Liver (tissue), 9 donors: ENCODE results near the gene MKKS. TPM values are rescaled to one million over a fixed set of nuclear protein-coding genes. Genes with fewer than 3 reads are reported as not detected.

Source experiments
- DNase-seq: peaks from one replicate; pipeline ENCODE4 v3.0.0-alpha.2; 2017; ENCODE audit warnings: low spot score
- H3K27ac ChIP-seq, 2 donors: one replicate each; pipeline ENCODE4 v1.7.0; 2013; ENCODE audit warnings: inconsistent platforms in 2 of 2, low read length in 2 of 2, control low read depth in 1 of 2, low read depth in 1 of 2, mild to moderate bottlenecking in 1 of 2
- H3K27me3 ChIP-seq, 4 donors: one replicate each; pipeline versions ENCODE4 v1.6.1 to v1.7.0; 2013; ENCODE audit warnings: low read length in 3 of 4, inconsistent platforms in 1 of 4, mild to moderate bottlenecking in 1 of 4, moderate library complexity in 1 of 4; ENCODE audit not compliant: control insufficient read depth in 4 of 4, insufficient read depth in 4 of 4
- H3K36me3 ChIP-seq, 4 donors: one replicate each; pipeline versions ENCODE4 v1.6.1 to v1.7.0; 2013; ENCODE audit warnings: low read length in 3 of 4, mild to moderate bottlenecking in 3 of 4, low read depth in 1 of 4, moderate library complexity in 1 of 4; ENCODE audit not compliant: control insufficient read depth in 4 of 4, insufficient read depth in 3 of 4
- H3K4me1 ChIP-seq, 4 donors: one replicate each; pipeline versions ENCODE4 v1.6.1 to v1.7.0; 2013; ENCODE audit warnings: low read length in 3 of 4, mild to moderate bottlenecking in 3 of 4, moderate library complexity in 1 of 4; ENCODE audit not compliant: control insufficient read depth in 4 of 4, insufficient read depth in 4 of 4
- H3K4me3 ChIP-seq, 3 donors: one replicate each; pipeline versions ENCODE4 v1.6.1 to v1.7.0; 2013; ENCODE audit warnings: low read length in 3 of 3, control low read depth in 1 of 3, low read depth in 1 of 3, mild to moderate bottlenecking in 1 of 3
- H3K9ac ChIP-seq, 2 donors: one replicate each; pipeline ENCODE4 v1.7.0; 2013; ENCODE audit warnings: low read length in 2 of 2, mild to moderate bottlenecking in 2 of 2, moderate library complexity in 2 of 2, control low read depth in 1 of 2, low read depth in 1 of 2
- H3K9me3 ChIP-seq, 4 donors: one replicate each; pipeline versions ENCODE4 v1.6.1 to v1.7.0; 2013; ENCODE audit warnings: low read length in 3 of 4; ENCODE audit not compliant: control insufficient read depth in 4 of 4
- CTCF ChIP-seq: fragments of 150-350 bp; IDR thresholded peaks from 2 replicates; pipeline ENCODE4 v1.5.1; 2017; ENCODE audit warnings: improper control_type of control experiment, low read depth, low read length; ENCODE audit not compliant: missing input control
- EGR1 ChIP-seq, 2 donors: IDR thresholded peaks; 2 replicates each; pipeline ENCODE4 v1.6.1; 2016 to 2018; ENCODE audit warnings: antibody characterized with exemption in 2 of 2, low read depth in 2 of 2
- FOXA1 ChIP-seq: IDR thresholded peaks from 2 replicates; pipeline ENCODE4 v1.6.1; 2016; ENCODE audit warnings: antibody characterized with exemption
- GABPA ChIP-seq, 2 donors: IDR thresholded peaks in 1 of 2; conservative IDR thresholded peaks in 1 of 2; 2 replicates each; pipeline ENCODE4 v1.6.1; 2016; ENCODE audit warnings: antibody characterized with exemption in 2 of 2, mild to moderate bottlenecking in 1 of 2, moderate library complexity in 1 of 2
- HNF4A ChIP-seq, 2 donors: conservative IDR thresholded peaks; 2 replicates each; pipeline ENCODE4 v1.6.1; 2016; ENCODE audit warnings: antibody characterized with exemption in 2 of 2, mild to moderate bottlenecking in 2 of 2
- HNF4G ChIP-seq: IDR thresholded peaks from 2 replicates; pipeline ENCODE4 v1.6.1; 2016; ENCODE audit warnings: antibody characterized with exemption
- JUND ChIP-seq, 2 donors: IDR thresholded peaks; 2 replicates each; pipeline ENCODE4 v1.6.1; 2016; ENCODE audit warnings: antibody characterized with exemption in 2 of 2
- NR2F2 ChIP-seq: IDR thresholded peaks from 2 replicates; pipeline ENCODE4 v1.6.1; 2016; ENCODE audit warnings: antibody characterized with exemption
- RAD21 ChIP-seq, 2 donors: IDR thresholded peaks; 2 replicates each; pipeline ENCODE4 v1.6.1; 2016; ENCODE audit warnings: antibody characterized with exemption in 2 of 2, mild to moderate bottlenecking in 2 of 2
- REST ChIP-seq: IDR thresholded peaks from 2 replicates; pipeline ENCODE4 v1.6.1; 2016; ENCODE audit warnings: antibody characterized with exemption, mild to moderate bottlenecking
- SP1 ChIP-seq: IDR thresholded peaks from 2 replicates; pipeline ENCODE4 v1.6.1; 2018; ENCODE audit warnings: antibody characterized with exemption, mild to moderate bottlenecking
- TAF1 ChIP-seq: conservative IDR thresholded peaks from 2 replicates; pipeline ENCODE4 v1.6.1; 2016; ENCODE audit warnings: antibody characterized with exemption, mild to moderate bottlenecking
- ZBTB33 ChIP-seq: IDR thresholded peaks from 2 replicates; pipeline ENCODE4 v1.6.1; 2016; ENCODE audit warnings: antibody characterized with exemption
- WGBS: extraction: QIAGEN DNeasy Blood & Tissue Kit; methylation state at CpG from one replicate; pipeline ENCODE4 v1.1.7; 2013; 5-methylcytosine and 5-hydroxymethylcytosine counted together
- polyA plus RNA-seq, 2 donors: library from polyadenylated mRNA; stranded (reverse) in 1 of 2; unstranded in 1 of 2; fragments of 200-250 nt in 1 of 2; fragments of >200 nt in 1 of 2; fragmentation: Nextera tagmentation in 1 of 2; extraction: Ambion mirVana in 1 of 2; gene quantifications; one replicate each; pipeline versions ENCODE4 v1.2.1 to v1.2.3, GENCODE V29; 2013 to 2015
- total RNA-seq, 2 donors: library from RNA; depleted of rRNA; stranded (reverse); fragments of >200 nt; gene quantifications; one replicate each; pipeline ENCODE4 v1.2.3, GENCODE V29; 2014
- donor health status: healthy.
- donor health status: healthy.
- donor health status: healthy.
- donor health status: healthy.
- donor health status: healthy.

MKKS gene
- total and polyA plus RNA-seq, 4 donors, result 8.3 to 19.1 (median 14.7) TPM

- Histone ChIP-seq H3K4me3 (no peak overlapping the region), H3K36me3 (no peaks in the 10 kb centered on the region), H3K9ac (no peak overlapping the region), H3K27me3 (no peaks in the 10 kb centered on the region), H3K4me1 (peaks cover 0 to 2% (median under 1%) of the 10 kb centered on the region in 4 donors), H3K27ac (no peak overlapping the region), H3K9me3 (no peaks in the 10 kb centered on the region)
- TF ChIP-seq SP1 (no peak), TAF1 (no peak), GABPA (IDR thresholded peaks at IDR 0.05 in 1 of 2, conservative IDR thresholded peaks at IDR 0.05 in 1 of 2) (no peak), FOXA1 (no peak), NR2F2 (no peak), CTCF (no peak), REST (no peak), HNF4A (conservative IDR thresholded peaks at IDR 0.05) (no peak), HNF4G (no peak), JUND (IDR thresholded peaks at IDR 0.05) (no peak), RAD21 (IDR thresholded peaks at IDR 0.05) (no peak), EGR1 (IDR thresholded peaks at IDR 0.05; ENCODE audit: low read depth in 2 of 2) (no peak), ZBTB33 (no peak)
- DNase-seq, result no peak
- WGBS, result 75% methylated on average over 4 of the region's 4 CpGs
These were observed 48.0 kb downstream of the MKKS start for GRCh38 chr20:10385850-10386544.

GRCh38 chr20:10381477-10381876, 52.5 kb downstream of the MKKS start:
- peaks cover 0 to 2% (median under 1%) of the 10 kb centered on the region in 4 donors for H3K4me1 ChIP-seq
- H3K36me3 ChIP-seq, result no peaks in the 10 kb centered on the region
- H3K27ac ChIP-seq, result no peak overlapping the region
- DNase-seq, result no peak
- no peaks in the 10 kb centered on the region for H3K27me3 ChIP-seq
- WGBS, result 54% methylated on average over 2 of the region's 2 CpGs
- peak; percentile 75 to 81 for TF ChIP-seq RAD21 (IDR thresholded peaks at IDR 0.05)
- TF ChIP-seq CTCF, result peak; percentile 40
- TF ChIP-seq EGR1 (IDR thresholded peaks at IDR 0.05; ENCODE audit: low read depth in 2 of 2), result no peak
- no peaks in the 10 kb centered on the region for H3K9me3 ChIP-seq
- H3K9ac ChIP-seq, result no peak overlapping the region
- no peak overlapping the region for H3K4me3 ChIP-seq
